ENCODE results near the gene ERC2. TPM values are rescaled to one million over a fixed set of nuclear protein-coding genes. Genes with fewer than 3 reads are reported as not detected.

The ERC2 gene
- total and polyA plus RNA-seq, 2 of the 8 experiments (the other 6 are each of a cell fraction or from before 2014, with no cell fraction given): 16.4 to 22.8 TPM

DNA sequence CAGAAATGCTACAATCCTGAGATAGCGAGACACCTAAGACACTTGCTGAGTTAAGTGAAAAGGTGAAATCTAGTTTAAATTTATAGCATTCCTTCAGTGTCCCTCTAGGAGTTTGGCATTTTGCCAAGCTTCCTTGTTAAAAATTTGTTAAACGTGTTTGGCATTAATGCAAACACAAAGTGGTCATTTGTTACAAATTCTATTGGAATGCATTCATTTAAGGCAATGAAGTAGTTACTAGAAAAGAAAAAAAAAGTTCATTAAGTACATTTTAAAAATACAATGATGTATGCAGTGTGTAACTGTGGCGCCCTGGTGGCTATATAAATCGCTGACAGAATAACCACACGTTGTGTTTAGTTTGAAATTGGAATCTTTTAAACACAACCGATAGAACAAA, 949.8 kb downstream of the ERC2 start:
- H3K9me3 ChIP-seq (ENCODE audit: insufficient read depth in 2 of 2, low read depth in 1 of 2, low read length in 1 of 2): no peaks in the 10 kb centered on the region
- no peaks in the 10 kb centered on the region for H3K36me3 ChIP-seq (ENCODE audit: control insufficient read depth in 2 of 4, insufficient read depth in 4 of 4, low read length in 3 of 4)
- H2BK15ac ChIP-seq (ENCODE audit: low read length): no peak overlapping the region
- TF ChIP-seq SP1 (IDR thresholded peaks at IDR 0.05; ENCODE audit: low read depth, low read length): no peak
- TF ChIP-seq, protein P1, sequence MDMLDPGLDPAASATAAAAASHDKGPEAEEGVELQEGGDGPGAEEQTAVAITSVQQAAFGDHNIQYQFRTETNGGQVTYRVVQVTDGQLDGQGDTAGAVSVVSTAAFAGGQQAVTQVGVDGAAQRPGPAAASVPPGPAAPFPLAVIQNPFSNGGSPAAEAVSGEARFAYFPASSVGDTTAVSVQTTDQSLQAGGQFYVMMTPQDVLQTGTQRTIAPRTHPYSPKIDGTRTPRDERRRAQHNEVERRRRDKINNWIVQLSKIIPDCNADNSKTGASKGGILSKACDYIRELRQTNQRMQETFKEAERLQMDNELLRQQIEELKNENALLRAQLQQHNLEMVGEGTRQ (IDR thresholded peaks at IDR 0.05; ENCODE audit: low read length): no peak
- no peak for TF ChIP-seq SIX5 (IDR thresholded peaks at IDR 0.05; ENCODE audit: low read depth, low read length)
- no peak for TF ChIP-seq TAF7 (optimal IDR thresholded peaks at IDR 0.05; ENCODE audit: borderline replicate concordance, low read depth, low read length)
- TF ChIP-seq HDAC6 (IDR thresholded peaks at IDR 0.05; ENCODE audit: low read depth, low read length): no peak
- TF ChIP-seq SRF (IDR thresholded peaks at IDR 0.05; ENCODE audit: low read depth, low read length): no peak
- no peak for TF ChIP-seq GABPA (IDR thresholded peaks at IDR 0.05; ENCODE audit: borderline replicate concordance, insufficient read depth, low read length)
- no peak for TF ChIP-seq FOSL1 (IDR thresholded peaks at IDR 0.05; ENCODE audit: insufficient read depth, low read depth, low read length)
- TF ChIP-seq RFX5 (IDR thresholded peaks at IDR 0.05; ENCODE audit: borderline replicate concordance, low read depth, low read length): no peak
- TF ChIP-seq TBP (IDR thresholded peaks at IDR 0.05; ENCODE audit: low read depth, low read length): no peak
- no peak for TF ChIP-seq TEAD4 (IDR thresholded peaks at IDR 0.05; ENCODE audit: low read depth, low read length)
- no peak for TF ChIP-seq KDM5A (IDR thresholded peaks at IDR 0.05; ENCODE audit: low read length)
- no peak for TF ChIP-seq JUN (IDR thresholded peaks at IDR 0.05; ENCODE audit: low read depth, low read length)
- TF ChIP-seq RBBP5 (IDR thresholded peaks at IDR 0.05; ENCODE audit: borderline replicate concordance, low read depth, low read length): no peak
- peaks cover 8 to 22% (median 19%) of the 10 kb centered on the region in 4 experiments for H3K4me1 ChIP-seq (replicated peaks in 1 of 4; ENCODE audit: control insufficient read depth in 3 of 4, insufficient read depth in 4 of 4, low read length in 3 of 4)
- no peak overlapping the region for H2BK12ac ChIP-seq (ENCODE audit: low read depth, low read length)
- H2AFZ ChIP-seq (ENCODE audit: low read length): no peak overlapping the region
- DNase-seq (ENCODE audit: low read depth in 1 of 2, low spot score in 2 of 2) (no peak), FAIRE-seq (no peak)
- no peaks in the 10 kb centered on the region for H3K79me1 ChIP-seq (ENCODE audit: low read depth, low read length)
- no peak overlapping the region for H4K91ac ChIP-seq (replicated peaks; ENCODE audit: insufficient read length, low read length)
- CTCF ChIA-PET (ENCODE audit: partially characterized antibody): no interaction called here
- H2BK5ac ChIP-seq (ENCODE audit: low read depth, low read length): no peak overlapping the region
- H3K27ac ChIP-seq (ENCODE audit: low read depth, low read length): no peak overlapping the region
- H3K23ac ChIP-seq (ENCODE audit: insufficient read length): no peak overlapping the region
- H4K5ac ChIP-seq (ENCODE audit: insufficient read length, low read depth, low read length): no peak overlapping the region
- H3K4me2 ChIP-seq (ENCODE audit: insufficient read depth in 1 of 2, low read depth in 2 of 2, low read length in 2 of 2): no peak overlapping the region
- H4K8ac ChIP-seq (ENCODE audit: extremely low read depth, insufficient read depth, low read length): no peak overlapping the region
- no peak overlapping the region for H3K18ac ChIP-seq (ENCODE audit: extremely low read depth, low read length)
- POLR2A ChIA-PET (ENCODE audit: partially characterized antibody): no interaction called here
- 90% methylated on average over 6 of the region's 6 CpGs; no CpG with 5 or more reads in 1 of the 2 experiments for WGBS, 2 experiments (ENCODE audit: extremely low coverage in 1 of 2, insufficient coverage in 1 of 2, insufficient read length in 1 of 2, insufficient replicate concordance in 2 of 2, low coverage in 1 of 2, low lambda C conversion rate in 2 of 2, missing lambda C conversion rate in 1 of 2)
- H3K79me2 ChIP-seq (ENCODE audit: control insufficient read depth in 1 of 2, insufficient read depth in 2 of 2, low read length in 2 of 2): no peaks in the 10 kb centered on the region
- no peak overlapping the region for H3K56ac ChIP-seq (replicated peaks; ENCODE audit: insufficient read length, low read depth, low read length)
- H2BK20ac ChIP-seq (ENCODE audit: low read length): no peak overlapping the region
- H2BK120ac ChIP-seq (replicated peaks; ENCODE audit: low read depth, low read length): no peak overlapping the region
- H3K4me3 ChIP-seq (ENCODE audit: extremely low read depth in 1 of 4, insufficient read depth in 2 of 4, low read depth in 3 of 4, low read length in 4 of 4): no peak overlapping the region
- no peak overlapping the region for H3K4ac ChIP-seq (replicated peaks; ENCODE audit: insufficient read length, low read depth, low read length)
- no peak overlapping the region for H2AK5ac ChIP-seq (ENCODE audit: low read depth, low read length)
- no peaks in the 10 kb centered on the region for H4K20me1 ChIP-seq (replicated peaks in 1 of 2; ENCODE audit: control insufficient read depth in 1 of 2, insufficient read depth in 2 of 2, low read length in 2 of 2)
- no peaks in the 10 kb centered on the region for H3K23me2 ChIP-seq (ENCODE audit: low read depth, low read length)
- H3K9ac ChIP-seq (replicated peaks in 1 of 4; ENCODE audit: extremely low read depth in 1 of 4, low read depth in 3 of 4, low read length in 3 of 4): no peak overlapping the region
- no peak overlapping the region for H3K14ac ChIP-seq (ENCODE audit: insufficient read length)
- H3K27me3 ChIP-seq (replicated peaks in 1 of 4; ENCODE audit: control insufficient read depth in 3 of 4, extremely low read depth in 1 of 4, insufficient read depth in 3 of 4, low read length in 3 of 4): no peaks in the 10 kb centered on the region

All from H1 (cell line).